ENCODE data around the gene SPCS2.
"Not testable (repeated sequence)": the region's sequence is repeated elsewhere in the genome, so short reads cannot be mapped to it uniquely, and the experiment has no call there.

SPCS2 gene

DNA sequence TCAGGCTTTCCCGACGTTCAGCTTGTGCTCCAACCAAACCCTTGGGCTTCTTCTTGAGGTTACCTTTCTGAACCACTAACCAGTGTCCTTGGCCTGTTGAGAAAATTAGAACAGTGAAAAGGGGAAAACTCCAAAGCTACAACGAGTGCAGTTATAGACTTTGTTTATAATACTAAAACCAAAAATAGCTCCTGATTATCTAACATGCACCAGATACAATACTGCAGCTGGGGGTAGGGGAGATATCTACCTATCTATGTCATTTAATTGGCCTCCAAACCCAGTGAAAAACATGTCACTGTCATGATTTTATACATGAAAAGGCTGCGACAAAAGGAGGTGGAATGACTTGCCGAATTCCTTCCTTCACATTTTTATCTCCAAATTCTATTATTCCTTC, 12.1 kb upstream of the SPCS2 start:
- no peak for ATAC-seq
- Mint-ChIP-seq H3K36me3 (peaks cover 59% of the 10 kb centered on the region), H3K27me3 (no peaks in the 10 kb centered on the region), H3K4me1 (peaks cover 9% of the 10 kb centered on the region), H3K27ac (no peak overlapping the region), H3K4me3 (no peak overlapping the region), H3K9me3 (no peaks in the 10 kb centered on the region)

DNA sequence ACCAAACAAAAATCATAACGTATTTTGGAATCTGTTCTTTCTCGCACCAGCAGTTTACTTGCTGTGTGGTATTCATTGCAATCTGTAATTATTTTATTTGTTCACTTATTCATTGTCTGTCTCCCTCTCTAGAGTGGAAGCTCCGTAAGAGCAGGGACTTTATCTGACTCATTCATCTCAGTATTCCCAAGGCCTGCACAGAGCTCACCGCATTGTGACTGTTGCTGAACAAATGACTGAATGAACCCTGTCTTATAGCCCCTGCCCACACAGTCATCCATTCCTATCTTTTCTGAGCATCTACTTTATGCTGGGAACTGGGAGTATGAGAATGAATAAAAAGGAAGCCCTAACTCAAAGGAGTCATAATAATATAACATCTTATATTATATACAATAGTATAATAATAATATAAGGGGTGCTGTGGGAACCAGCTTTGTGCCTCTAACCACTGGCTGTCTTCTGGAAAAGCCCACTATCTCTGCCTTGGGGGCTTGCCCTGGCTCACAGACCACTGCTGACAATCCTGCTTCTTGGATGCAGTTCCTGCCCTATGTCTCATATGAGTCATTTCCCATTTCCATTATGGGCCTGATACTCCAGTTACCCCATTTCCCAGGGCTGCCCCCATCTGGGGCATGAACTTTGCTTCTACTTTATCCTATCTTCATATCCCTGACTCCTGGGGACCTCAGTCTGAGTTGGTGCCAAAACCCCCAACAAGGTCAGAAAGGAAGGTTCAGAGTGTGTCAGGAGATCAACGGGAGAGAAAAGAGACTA, 11.2 kb upstream of the SPCS2 start:
- H3K36me3 Mint-ChIP-seq, result peaks cover 61% of the 10 kb centered on the region
- ATAC-seq, result no peak
- no peaks in the 10 kb centered on the region for H3K27me3 Mint-ChIP-seq
- no peaks in the 10 kb centered on the region for H3K9me3 Mint-ChIP-seq
- no peak overlapping the region for H3K4me3 Mint-ChIP-seq
- peaks cover 18% of the 10 kb centered on the region for H3K4me1 Mint-ChIP-seq
- H3K27ac Mint-ChIP-seq, result no peak overlapping the region

DNA sequence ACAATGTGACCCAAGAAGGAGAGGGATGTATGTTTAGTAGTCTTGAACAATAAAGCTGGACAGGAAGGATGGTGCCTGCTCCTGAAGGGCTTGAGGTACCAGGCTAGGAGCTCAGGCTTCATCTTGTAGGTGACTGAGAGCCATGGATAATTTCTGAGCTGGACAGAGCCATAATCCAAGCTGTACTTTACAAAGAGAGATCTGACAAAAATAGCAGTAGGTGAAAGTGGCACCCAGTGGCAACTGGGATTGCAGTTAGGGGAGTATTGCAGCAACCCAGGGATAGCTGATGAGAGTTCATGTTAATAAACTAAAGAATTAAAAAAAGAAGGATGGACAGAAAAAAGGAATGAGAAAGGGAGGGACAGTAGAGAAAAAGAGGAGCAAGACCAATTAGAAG, 7.6 kb upstream of the SPCS2 start:
- H3K36me3 Mint-ChIP-seq, result peaks cover 67% of the 10 kb centered on the region
- no peak overlapping the region for H3K4me3 Mint-ChIP-seq
- peaks cover 47% of the 10 kb centered on the region for H3K4me1 Mint-ChIP-seq
- no peak overlapping the region for H3K27ac Mint-ChIP-seq
- no peaks in the 10 kb centered on the region for H3K27me3 Mint-ChIP-seq
- no peaks in the 10 kb centered on the region for H3K9me3 Mint-ChIP-seq
- ATAC-seq, result no peak

DNA sequence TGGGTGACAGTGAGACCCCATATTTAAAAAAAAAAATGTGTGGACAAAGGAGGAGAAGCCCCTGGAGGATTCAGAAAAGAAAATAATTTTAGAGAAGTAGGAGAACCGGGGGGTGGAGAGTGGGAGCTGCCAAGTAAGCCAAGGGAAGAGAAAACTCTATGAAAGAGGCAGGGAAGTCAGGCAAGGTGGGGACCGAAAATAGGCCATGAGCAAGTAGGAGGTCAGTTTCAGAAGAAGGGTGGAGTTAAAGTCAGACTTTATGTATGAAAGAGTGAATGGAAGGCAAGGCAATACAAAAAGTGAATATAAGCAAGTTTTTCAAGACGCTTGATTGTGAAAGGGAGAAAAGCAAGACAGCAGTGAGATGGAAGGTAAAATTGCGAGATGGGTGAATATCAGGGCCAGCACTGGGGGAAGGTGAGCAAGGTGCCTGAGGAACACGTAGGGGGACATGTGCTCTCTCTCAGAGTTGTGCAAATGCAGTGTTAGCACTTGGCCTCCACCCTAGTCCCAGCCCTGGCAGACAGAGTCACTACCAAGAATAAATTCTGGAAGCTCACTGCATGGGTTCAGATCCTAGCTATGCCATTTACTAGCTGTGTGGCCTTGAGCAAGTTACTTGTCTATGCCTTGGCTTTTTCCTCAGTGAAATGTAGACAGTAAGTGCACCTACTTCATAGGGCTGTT, 6.8 kb upstream of the SPCS2 start:
- no peaks in the 10 kb centered on the region for H3K27me3 Mint-ChIP-seq
- no peak overlapping the region for H3K4me3 Mint-ChIP-seq
- H3K36me3 Mint-ChIP-seq, result peaks cover 62% of the 10 kb centered on the region
- peaks cover 54% of the 10 kb centered on the region for H3K4me1 Mint-ChIP-seq
- H3K9me3 Mint-ChIP-seq, result no peaks in the 10 kb centered on the region
- ATAC-seq, result no peak
- peak overlapping the region; percentile 36 for H3K27ac Mint-ChIP-seq

DNA sequence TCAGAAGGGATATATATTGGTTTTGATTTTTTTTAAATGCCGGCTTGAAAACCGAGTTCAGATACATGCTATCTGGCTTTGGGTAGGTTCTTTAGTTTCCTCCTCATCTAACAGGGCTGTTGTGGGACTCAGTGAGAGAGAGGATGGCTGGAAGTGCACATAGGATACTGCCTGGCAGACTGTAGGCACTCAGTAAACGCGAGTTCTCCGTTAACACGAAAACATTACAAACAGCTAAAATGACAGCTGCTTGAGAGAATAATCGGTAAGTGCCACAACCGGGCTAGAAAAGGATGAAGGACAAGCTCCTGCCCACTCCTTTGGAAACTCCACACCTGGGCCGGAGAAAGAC, 544 bp upstream of the SPCS2 start:
- ATAC-seq, result peak; percentile 18
- no peaks in the 10 kb centered on the region for H3K27me3 Mint-ChIP-seq
- H3K4me3 Mint-ChIP-seq, result peak overlapping the region; percentile 94
- peaks cover 27% of the 10 kb centered on the region for H3K36me3 Mint-ChIP-seq
- H3K9me3 Mint-ChIP-seq, result no peaks in the 10 kb centered on the region
- H3K27ac Mint-ChIP-seq, result peak overlapping the region; percentile 95
- peaks cover 74% of the 10 kb centered on the region for H3K4me1 Mint-ChIP-seq

DNA sequence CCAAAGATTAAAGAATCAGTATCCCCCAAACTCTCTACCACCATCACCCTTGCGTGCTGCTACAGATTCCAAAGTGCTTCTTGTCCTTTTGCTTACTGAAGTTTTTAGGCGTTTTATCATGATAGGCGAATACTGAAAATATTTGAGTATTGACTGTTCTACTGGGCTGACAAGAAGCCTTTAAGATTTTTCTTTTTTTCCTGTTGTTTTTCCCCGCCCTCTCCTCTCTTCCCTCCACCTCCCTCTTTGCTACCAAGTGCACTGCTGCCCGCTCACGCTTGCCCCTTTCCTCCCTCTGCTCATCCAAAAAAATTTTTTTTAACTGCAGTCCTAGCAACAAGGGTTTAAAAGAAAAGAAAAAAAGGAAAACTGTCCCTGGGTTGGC, 679 bp downstream of the SPCS2 start:
- no peaks in the 10 kb centered on the region for H3K9me3 Mint-ChIP-seq
- peaks cover 30% of the 10 kb centered on the region for H3K36me3 Mint-ChIP-seq
- H3K4me3 Mint-ChIP-seq, result peak overlapping the region; percentile 94
- peaks cover 81% of the 10 kb centered on the region for H3K4me1 Mint-ChIP-seq
- no peaks in the 10 kb centered on the region for H3K27me3 Mint-ChIP-seq
- ATAC-seq, result no peak
- H3K27ac Mint-ChIP-seq, result peak overlapping the region; percentile 95

DNA sequence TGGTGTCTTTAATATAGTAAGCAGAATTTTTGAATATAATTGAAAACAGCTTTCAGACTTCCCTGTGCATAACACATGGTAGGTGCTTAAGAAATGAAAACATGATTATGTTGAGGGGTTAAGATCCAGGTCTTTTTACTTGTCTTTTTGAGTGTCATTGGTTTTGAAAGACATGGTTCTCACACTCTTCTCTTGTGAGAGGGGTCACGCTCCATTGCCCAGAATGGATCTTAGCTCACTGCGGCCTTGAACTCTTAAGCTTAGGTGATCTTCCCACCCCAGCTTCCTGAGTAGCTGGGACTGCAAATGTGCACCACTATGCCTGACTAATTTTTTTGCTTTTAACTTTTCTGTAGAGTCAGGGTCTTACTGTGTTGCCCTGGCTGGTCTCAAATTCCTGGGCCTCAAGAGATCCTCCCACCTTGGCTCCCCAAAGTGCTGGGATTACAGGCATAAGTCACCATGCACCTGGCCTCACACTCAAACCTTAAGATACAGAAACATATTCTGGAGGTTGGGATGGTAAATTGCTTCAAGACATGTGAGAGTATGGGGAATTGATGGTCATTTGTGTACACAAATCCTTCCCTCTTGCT, 1.4 kb downstream of the SPCS2 start:
- Mint-ChIP-seq H3K4me3 (peak overlapping the region; percentile 94), H3K4me1 (peaks cover 78% of the 10 kb centered on the region), H3K36me3 (peaks cover 28% of the 10 kb centered on the region), H3K9me3 (no peaks in the 10 kb centered on the region), H3K27me3 (no peaks in the 10 kb centered on the region), H3K27ac (peak overlapping the region; percentile 95)
- ATAC-seq, result no peak

DNA sequence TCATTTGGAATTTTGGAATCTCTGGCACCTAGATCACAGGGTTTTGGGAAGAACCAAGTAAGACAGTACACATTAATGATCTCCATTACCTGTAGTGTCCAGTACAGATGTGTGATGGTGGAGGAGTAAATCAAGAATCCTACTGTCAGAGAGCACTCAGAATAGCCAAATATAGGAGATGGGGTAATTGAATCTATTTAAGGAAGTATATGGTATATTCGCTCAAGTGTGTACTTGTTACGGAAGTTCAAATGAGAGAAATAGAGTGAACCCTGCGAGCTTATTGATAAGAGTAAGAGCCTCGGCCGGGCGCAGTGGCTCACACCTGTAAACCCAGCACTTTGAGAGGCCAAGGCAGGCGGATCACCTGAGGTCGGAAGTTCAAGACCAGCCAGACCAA, 2.2 kb downstream of the SPCS2 start:
- H3K27ac Mint-ChIP-seq, result peak overlapping the region; percentile 95
- H3K4me3 Mint-ChIP-seq, result peak overlapping the region; percentile 94
- no peak for ATAC-seq
- H3K4me1 Mint-ChIP-seq, result peaks cover 78% of the 10 kb centered on the region
- no peaks in the 10 kb centered on the region for H3K9me3 Mint-ChIP-seq
- H3K36me3 Mint-ChIP-seq, result peaks cover 32% of the 10 kb centered on the region
- H3K27me3 Mint-ChIP-seq, result no peaks in the 10 kb centered on the region

DNA sequence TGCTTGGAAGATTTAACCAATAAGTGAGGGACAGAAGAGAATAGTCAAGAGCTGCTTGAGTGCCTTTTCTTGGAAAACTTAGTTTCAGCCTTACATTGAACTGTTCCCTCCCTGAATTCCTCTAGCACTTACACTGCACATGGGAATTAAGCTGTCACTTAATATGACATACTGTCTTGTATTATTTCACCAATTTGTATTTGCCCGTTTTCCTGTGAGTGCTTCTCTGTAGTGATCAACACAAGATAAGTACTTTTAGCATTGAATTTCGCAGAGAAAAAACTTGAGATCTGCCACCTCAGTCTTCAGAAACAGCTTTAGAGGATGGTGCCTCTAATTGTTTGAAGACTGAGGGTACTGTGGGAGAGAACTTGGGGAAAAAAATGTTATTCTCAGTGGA, 3.7 kb downstream of the SPCS2 start:
- no peak overlapping the region for H3K4me3 Mint-ChIP-seq
- no peak for ATAC-seq
- H3K27me3 Mint-ChIP-seq, result no peaks in the 10 kb centered on the region
- no peaks in the 10 kb centered on the region for H3K9me3 Mint-ChIP-seq
- H3K36me3 Mint-ChIP-seq, result peaks cover 40% of the 10 kb centered on the region
- peaks cover 82% of the 10 kb centered on the region for H3K4me1 Mint-ChIP-seq
- H3K27ac Mint-ChIP-seq, result peak overlapping the region; percentile 95

DNA sequence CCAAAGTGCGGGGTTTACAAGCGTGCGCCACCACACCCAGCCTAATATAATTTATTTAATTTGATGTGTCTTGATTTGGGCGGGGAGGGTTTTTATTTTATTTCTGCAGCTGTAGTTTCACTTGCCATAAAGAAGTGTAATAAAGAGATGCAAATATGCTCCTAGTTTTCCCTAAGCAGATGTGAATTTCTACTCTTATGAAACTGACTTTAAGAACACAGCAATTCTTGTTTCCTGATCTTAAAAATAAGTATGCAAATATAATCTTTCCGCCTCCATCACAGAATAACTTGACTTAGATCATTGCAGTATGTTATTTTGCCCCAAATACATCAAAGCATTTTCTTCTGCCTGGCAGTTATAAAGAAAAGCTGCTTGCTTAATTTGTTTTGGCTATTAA, 4.4 kb downstream of the SPCS2 start:
- Mint-ChIP-seq H3K4me3 (no peak overlapping the region), H3K4me1 (peaks cover 86% of the 10 kb centered on the region), H3K36me3 (peaks cover 43% of the 10 kb centered on the region), H3K9me3 (no peaks in the 10 kb centered on the region), H3K27me3 (no peaks in the 10 kb centered on the region), H3K27ac (peak overlapping the region; percentile 70)
- no peak for ATAC-seq

DNA sequence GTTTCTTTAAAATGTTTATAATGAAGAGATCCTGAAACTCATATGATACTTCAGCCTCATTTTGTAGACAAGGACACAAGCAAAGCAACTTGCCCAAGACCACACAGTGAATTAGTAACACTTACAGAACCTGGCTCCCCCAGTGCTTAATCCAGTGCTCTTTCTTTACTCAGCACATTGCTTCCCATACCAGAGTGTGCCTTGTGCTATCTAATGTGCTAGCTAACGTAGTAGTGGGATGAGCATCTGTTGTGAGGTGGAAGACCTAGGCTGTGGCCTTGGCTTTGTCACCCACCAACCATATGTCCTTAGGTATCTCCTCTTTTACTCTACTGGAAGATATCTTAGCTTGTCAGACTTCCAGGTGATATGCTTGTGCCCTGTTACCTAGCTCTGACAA, 5.1 kb downstream of the SPCS2 start:
- ATAC-seq, result no peak
- H3K4me1 Mint-ChIP-seq, result peaks cover 93% of the 10 kb centered on the region

DNA sequence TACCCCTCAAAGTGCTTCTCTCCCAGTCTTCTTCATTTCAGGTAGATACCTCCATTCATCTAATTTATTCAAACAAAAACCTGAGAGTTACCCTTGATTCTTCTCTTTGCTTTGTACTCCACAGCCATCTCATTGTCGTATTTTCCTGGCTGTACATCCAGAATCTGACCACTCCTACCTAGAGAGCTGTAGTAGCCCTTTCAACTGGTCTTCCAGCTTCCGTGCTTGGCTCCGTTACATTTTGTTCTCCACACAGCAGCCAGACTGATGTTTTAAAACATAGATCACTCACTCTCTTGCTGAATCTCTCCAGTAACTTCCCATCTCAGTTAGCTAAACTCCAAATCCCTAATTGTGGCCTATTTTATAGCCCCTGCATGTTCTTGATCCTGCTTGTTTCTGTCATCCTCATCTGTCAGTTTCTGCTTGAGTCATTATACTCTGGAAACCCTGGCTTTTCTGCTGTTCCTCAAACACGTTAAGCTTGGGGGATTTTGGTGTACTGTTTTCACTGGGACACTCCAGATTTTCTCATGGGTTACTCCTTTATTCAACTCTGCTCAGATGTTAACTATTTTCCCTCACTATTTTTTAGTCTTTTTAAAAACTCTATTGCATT, 7.4 kb downstream of the SPCS2 start:
- no peak for ATAC-seq
- H3K4me1 Mint-ChIP-seq, result peaks cover 89% of the 10 kb centered on the region
- peak overlapping the region; percentile 9 for H3K27ac Mint-ChIP-seq
- H3K9me3 Mint-ChIP-seq, result no peaks in the 10 kb centered on the region
- H3K27me3 Mint-ChIP-seq, result no peaks in the 10 kb centered on the region
- peaks cover 51% of the 10 kb centered on the region for H3K36me3 Mint-ChIP-seq
- H3K4me3 Mint-ChIP-seq, result no peak overlapping the region

More for the DNA sequence above, 5.1 kb downstream of the SPCS2 start:
- Mint-ChIP-seq H3K27ac (peak overlapping the region; percentile 70), H3K27me3 (no peaks in the 10 kb centered on the region), H3K9me3 (no peaks in the 10 kb centered on the region), H3K4me3 (peak overlapping the region; percentile 35), H3K36me3 (peaks cover 48% of the 10 kb centered on the region)

DNA sequence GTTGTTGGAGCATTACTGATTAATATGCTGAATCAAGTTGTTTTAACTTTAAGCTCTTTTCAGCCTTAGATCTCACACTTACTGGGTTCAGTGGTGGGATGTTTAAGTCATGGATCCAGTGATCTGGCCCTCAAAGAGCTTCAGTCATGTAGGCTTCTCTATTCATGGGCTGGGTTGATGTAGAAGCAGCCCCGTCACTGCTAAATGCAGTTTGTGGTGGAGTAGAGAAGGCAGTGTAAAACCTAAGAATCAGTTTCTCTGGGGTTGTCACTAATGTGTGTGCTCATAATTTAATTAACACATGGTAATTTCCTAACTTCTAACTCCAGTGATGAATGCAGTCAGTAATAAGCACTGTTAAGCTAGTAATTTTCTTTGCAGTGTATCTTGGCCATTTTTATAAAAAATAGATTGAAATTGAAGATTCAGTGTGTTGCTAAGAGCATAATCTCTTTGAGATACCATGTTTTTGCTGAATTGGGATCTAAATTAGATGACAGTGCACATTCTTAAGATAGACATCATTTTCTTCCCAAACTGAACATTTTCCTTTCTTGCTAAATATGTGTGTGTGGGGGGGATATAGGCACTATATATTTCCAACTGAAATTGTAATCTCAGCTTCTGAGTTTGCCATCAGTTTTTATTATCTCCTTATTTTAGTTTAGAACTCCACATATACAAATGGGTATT, 9.0 kb downstream of the SPCS2 start:
- H3K4me3 Mint-ChIP-seq, result no peak overlapping the region
- ATAC-seq, result no peak
- peaks cover 89% of the 10 kb centered on the region for H3K4me1 Mint-ChIP-seq
- peaks cover 54% of the 10 kb centered on the region for H3K36me3 Mint-ChIP-seq
- H3K27me3 Mint-ChIP-seq, result no peaks in the 10 kb centered on the region
- no peaks in the 10 kb centered on the region for H3K9me3 Mint-ChIP-seq
- no peak overlapping the region for H3K27ac Mint-ChIP-seq

DNA sequence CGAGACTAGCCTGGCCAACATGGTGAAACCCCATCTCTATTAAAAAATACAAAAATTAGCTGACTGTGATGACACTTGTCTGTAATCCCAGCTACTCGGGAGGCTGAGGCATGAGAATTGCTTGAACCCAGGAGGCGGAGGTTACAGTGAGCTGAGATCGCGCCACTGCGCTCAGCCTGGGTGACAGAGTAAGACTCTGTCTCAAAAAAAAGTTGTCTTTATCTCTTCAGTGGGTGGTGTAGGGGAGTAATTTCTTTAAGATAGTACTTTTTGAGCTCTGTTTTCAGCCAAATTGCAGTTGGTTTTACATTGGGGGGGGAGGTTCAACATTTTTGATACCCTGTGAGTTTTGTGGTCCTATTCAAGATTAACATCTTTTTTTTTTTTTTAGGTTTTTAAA, 11.1 kb downstream of the SPCS2 start:
- ATAC-seq, H3K4me3 Mint-ChIP-seq, H3K9me3 Mint-ChIP-seq, H3K27me3 Mint-ChIP-seq: not testable (repeated sequence)
- Mint-ChIP-seq H3K27ac (peak overlapping the region; percentile 8), H3K36me3 (peaks cover 56% of the 10 kb centered on the region), H3K4me1 (peaks cover 83% of the 10 kb centered on the region)

DNA sequence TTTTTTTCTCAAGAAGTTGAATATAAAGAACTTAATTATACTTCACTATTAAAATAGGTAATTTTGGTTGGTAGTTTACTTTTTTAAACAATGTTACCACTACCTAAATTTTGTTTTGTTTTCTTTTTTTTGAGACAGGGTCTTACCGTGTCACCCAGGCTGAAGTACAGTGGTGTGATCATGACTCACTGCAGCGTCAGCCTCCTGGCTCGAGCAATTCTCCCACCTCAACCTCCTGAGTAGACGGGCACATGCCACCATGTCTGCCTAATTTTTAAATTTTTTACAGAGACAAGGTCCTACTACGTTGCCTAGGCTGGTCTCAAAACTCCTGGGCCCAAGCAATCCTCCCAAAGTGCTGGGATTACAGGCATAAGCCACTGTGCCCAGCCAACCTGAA, 17.6 kb downstream of the SPCS2 start:
- H3K27me3 Mint-ChIP-seq, result no peaks in the 10 kb centered on the region
- no peak for ATAC-seq
- no peak overlapping the region for H3K4me3 Mint-ChIP-seq
- peaks cover 35% of the 10 kb centered on the region for H3K4me1 Mint-ChIP-seq
- H3K36me3 Mint-ChIP-seq, result peaks cover 33% of the 10 kb centered on the region
- no peak overlapping the region for H3K27ac Mint-ChIP-seq
- H3K9me3 Mint-ChIP-seq, result no peaks in the 10 kb centered on the region

Measured in stimulated activated memory B cell treated with anti-CD40 and anti-IgM and Interleukin-4, amounts not matched to agents 10 μg/mL and 1 μg/mL and 100 μg/mL, for 72 hours (primary cell).